ENCODE measurements around the gene HSD11B1L. TPM values are rescaled to one million over a fixed set of nuclear protein-coding genes. Genes with fewer than 3 reads are reported as not detected.

HSD11B1L gene
- total and polyA plus RNA-seq, 7 donors = 4.5 to 15.6 (median 4.7) TPM

DNA sequence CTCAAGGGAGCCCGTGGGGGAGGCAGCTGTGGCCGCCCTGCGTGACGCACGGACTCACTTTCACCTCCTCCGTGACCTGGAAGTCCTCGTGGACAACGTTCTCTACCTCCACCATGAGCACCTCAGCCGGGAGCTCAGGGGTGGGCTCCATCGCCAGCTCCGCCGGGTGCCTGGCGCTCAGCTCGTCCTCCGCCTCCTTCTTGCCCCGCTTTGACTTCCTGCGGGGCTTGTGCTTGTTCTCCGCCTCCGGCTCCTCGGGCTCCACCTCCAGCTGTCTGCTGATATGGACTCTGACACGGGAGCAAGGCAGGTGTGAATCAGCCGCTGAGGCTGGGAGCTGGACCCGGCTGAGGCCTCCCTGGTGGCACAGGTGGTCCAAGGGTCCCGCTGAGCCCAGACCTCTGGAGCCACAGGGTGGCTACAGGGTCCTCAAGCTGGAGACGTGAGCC is 30.9 kb downstream of the HSD11B1L start:
- ATAC-seq = no peak
- Histone ChIP-seq H3K9me3 (no peaks in the 10 kb centered on the region), H3K4me1 (no peaks in the 10 kb centered on the region), H3K27ac (no peak overlapping the region), H3K36me3 (ENCODE audit: insufficient read depth in 1 of 2, low read depth in 1 of 2) (peaks cover 9 to 73% of the 10 kb centered on the region in 2 donors), H3K4me3 (no peak overlapping the region), H3K27me3 (ENCODE audit: insufficient read depth in 3 of 3, low read length in 2 of 3) (no peaks in the 10 kb centered on the region)
- intact Hi-C loops (cut with DNase I) = no loop called here
- 88 to 92% (median 90%) methylated on average over 25 of the region's 25 CpGs for WGBS, 3 donors
- TF ChIP-seq, protein P1, sequence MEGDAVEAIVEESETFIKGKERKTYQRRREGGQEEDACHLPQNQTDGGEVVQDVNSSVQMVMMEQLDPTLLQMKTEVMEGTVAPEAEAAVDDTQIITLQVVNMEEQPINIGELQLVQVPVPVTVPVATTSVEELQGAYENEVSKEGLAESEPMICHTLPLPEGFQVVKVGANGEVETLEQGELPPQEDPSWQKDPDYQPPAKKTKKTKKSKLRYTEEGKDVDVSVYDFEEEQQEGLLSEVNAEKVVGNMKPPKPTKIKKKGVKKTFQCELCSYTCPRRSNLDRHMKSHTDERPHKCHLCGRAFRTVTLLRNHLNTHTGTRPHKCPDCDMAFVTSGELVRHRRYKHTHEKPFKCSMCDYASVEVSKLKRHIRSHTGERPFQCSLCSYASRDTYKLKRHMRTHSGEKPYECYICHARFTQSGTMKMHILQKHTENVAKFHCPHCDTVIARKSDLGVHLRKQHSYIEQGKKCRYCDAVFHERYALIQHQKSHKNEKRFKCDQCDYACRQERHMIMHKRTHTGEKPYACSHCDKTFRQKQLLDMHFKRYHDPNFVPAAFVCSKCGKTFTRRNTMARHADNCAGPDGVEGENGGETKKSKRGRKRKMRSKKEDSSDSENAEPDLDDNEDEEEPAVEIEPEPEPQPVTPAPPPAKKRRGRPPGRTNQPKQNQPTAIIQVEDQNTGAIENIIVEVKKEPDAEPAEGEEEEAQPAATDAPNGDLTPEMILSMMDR (IDR thresholded peaks at IDR 0.05) = no peak
- no peak for DNase-seq

DNA sequence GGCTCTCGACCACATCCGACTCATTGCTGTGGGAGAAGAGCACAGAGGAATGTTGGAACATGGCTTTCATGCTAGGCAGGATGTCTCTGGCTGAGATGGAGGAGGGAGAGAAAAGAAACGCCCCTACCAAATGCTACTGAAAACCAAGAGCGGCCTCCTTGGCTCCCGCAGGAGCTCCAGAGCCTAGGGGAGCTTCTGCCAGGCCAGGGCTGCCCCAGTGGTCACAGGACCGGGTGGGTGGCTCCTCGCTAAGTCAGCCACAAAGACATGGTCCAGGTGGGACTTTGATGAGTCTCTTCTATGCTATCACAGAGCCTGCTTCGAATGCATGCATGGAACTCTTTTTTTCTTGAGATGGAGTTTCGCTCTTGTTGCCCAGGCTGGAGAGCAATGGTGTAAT is 32.4 kb downstream of the HSD11B1L start:
- Histone ChIP-seq H3K4me3 (no peak overlapping the region), H3K27ac (no peak overlapping the region), H3K36me3 (ENCODE audit: insufficient read depth in 1 of 2, low read depth in 1 of 2) (peaks cover 4 to 67% of the 10 kb centered on the region in 2 donors), H3K9me3 (no peaks in the 10 kb centered on the region), H3K4me1 (peaks cover 11% of the 10 kb centered on the region), H3K27me3 (ENCODE audit: insufficient read depth in 3 of 3, low read length in 2 of 3) (no peaks in the 10 kb centered on the region)
- intact Hi-C loops (cut with DNase I) = no loop called here
- DNase-seq (no peak), ATAC-seq (no peak)
- TF ChIP-seq, protein P1 (IDR thresholded peaks at IDR 0.05) = no peak
- 91 to 96% (median 92%) methylated on average over 9 of the region's 9 CpGs for WGBS, 3 donors

DNA sequence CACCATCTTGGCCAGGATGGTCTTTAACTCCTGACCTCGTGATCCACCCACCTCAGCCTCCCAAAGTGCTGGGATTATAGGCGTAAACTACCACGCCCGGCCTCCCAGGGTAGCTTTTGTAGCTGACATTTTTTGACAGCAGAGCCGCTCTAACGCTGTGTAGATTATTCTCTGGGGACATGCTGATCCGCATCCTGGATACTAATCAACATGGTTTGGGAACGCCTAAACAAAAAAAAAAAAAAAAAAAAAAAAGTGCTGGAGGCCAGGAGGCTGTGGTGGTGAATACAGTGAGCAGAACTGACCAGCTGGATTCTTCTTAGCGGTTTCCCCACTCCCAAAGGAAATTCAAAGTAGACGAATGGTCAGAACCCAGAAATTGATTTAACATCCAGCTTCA is 34.0 kb downstream of the HSD11B1L start:
- no peak for DNase-seq
- WGBS, 3 donors = 65 to 74% (median 68%) methylated on average over 10 of the region's 10 CpGs
- peaks cover 20% of the 10 kb centered on the region for H3K4me1 ChIP-seq
- no peak overlapping the region for H3K4me3 ChIP-seq
- H3K27ac ChIP-seq = no peak overlapping the region
- peaks cover 4 to 51% of the 10 kb centered on the region in 2 donors for H3K36me3 ChIP-seq (ENCODE audit: insufficient read depth in 1 of 2, low read depth in 1 of 2)
- intact Hi-C loops (cut with DNase I) = loop anchor here in 1 of 2 donors (5.0 kb wide), 1 partner anchor 93 kb away; the partner anchor contains the start of genes SAFB and SAFB2
- no peak for ATAC-seq
- no peaks in the 10 kb centered on the region for H3K9me3 ChIP-seq
- no peaks in the 10 kb centered on the region for H3K27me3 ChIP-seq (ENCODE audit: insufficient read depth in 3 of 3, low read length in 2 of 3)
- TF ChIP-seq, protein P1 (IDR thresholded peaks at IDR 0.05) = no peak

DNA sequence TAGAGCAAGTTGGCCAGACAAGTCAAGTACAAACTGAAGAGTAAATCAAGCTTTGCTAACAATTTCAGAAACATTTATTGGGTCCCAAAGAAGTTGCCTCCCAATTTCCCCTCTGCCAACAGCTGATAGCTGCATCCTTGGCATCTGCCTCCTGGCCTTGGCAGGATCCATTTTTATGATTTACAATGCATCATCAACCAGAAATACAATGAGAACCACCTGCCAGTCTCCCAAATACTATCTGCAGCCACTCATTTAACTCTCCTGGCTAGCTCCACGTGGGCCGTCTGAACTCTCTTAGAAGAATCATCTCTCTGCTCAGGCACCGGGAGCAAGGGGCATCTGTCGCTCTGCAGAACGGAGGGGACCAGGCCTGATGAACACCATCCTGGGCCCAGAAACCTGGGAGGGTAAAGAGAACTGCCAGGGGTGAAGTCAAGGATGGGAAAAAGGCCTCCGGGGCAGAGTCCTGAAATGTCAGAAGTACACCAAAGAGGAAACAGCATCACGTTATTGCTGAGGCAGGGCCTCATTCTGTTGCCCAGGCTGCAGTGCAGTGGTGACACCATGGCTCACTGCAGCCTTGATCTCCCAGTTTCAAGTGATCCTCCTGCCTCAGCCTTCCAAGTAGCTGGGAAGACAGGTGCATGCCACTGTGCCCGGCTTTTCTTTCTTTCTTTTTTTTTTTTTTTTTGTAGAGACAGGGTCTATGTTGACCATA is 36.5 kb downstream of the HSD11B1L start:
- no peak for DNase-seq
- TF ChIP-seq, protein P1 (IDR thresholded peaks at IDR 0.05) = no peak
- no peaks in the 10 kb centered on the region for H3K9me3 ChIP-seq
- ATAC-seq = no peak
- peak overlapping the region; percentile 99 for H3K27ac ChIP-seq
- no peaks in the 10 kb centered on the region for H3K27me3 ChIP-seq (ENCODE audit: insufficient read depth in 3 of 3, low read length in 2 of 3)
- H3K36me3 ChIP-seq (ENCODE audit: insufficient read depth in 1 of 2, low read depth in 1 of 2) = peaks cover 4 to 25% of the 10 kb centered on the region in 2 donors
- 65 to 69% (median 65%) methylated on average over 8 of the region's 8 CpGs for WGBS, 3 donors
- peaks cover 20% of the 10 kb centered on the region for H3K4me1 ChIP-seq
- H3K4me3 ChIP-seq = no peak overlapping the region
- intact Hi-C loops (cut with DNase I) = loop anchor here in 1 of 2 donors (5.0 kb wide), 1 partner anchor 95 kb away; the partner anchor contains the start of genes SAFB and SAFB2

Measured in psoas muscle (tissue), 8 donors.